Neural crest cell (in vitro differentiated cells): ENCODE data around the gene PDC. TPM values are rescaled to one million over a fixed set of nuclear protein-coding genes. Genes with fewer than 3 reads are reported as not detected.

Source experiments
- DNase-seq: peaks from one replicate; pipeline ENCODE4 v3.0.0; 2021; ENCODE audit warnings: low read depth, mixed read lengths, low spot score
- H3K27ac Mint-ChIP-seq: one replicate; pipeline ENCODE4 v1.8.0; 2021; ENCODE audit warnings: mild to moderate bottlenecking, mixed read lengths; ENCODE audit not compliant: unreplicated experiment
- H3K27me3 Mint-ChIP-seq: 2 replicates; pipeline ENCODE4 v1.8.0; 2021; ENCODE audit warnings: low read depth, mild to moderate bottlenecking, mixed read lengths
- H3K36me3 Mint-ChIP-seq: 2 replicates; pipeline ENCODE4 v1.8.0; 2021; ENCODE audit warnings: low read depth, mild to moderate bottlenecking, mixed read lengths
- H3K4me1 Mint-ChIP-seq: 2 replicates; pipeline ENCODE4 v1.8.0; 2021; ENCODE audit warnings: mixed read lengths
- H3K4me3 Mint-ChIP-seq: one replicate; pipeline ENCODE4 v1.8.0; 2021; ENCODE audit warnings: mild to moderate bottlenecking, mixed read lengths
- H3K9me3 Mint-ChIP-seq: 2 replicates; pipeline ENCODE4 v1.8.0; 2021; ENCODE audit warnings: mixed read lengths
- CTCF ChIP-seq: fragments of 200-600 bp; sonication (generic); conservative IDR thresholded peaks from 2 replicates; pipeline ENCODE4 v1.5.0; 2021; ENCODE audit warnings: antibody characterized with exemption, mild to moderate bottlenecking
- long read RNA-seq: library from polyadenylated mRNA; unstranded; transcript quantifications from one replicate; pipeline ENCODE4 v2.0.0, GENCODE V29; 2020
- total RNA-seq: library from RNA; stranded (reverse); gene quantifications from 2 replicates; pipeline ENCODE4 v1.2.1, GENCODE V29; 2021

The PDC gene
- total RNA-seq: not detected in 2 replicates
- long read RNA-seq: 0 reads

- TF ChIP-seq CTCF: no peak
- Mint-ChIP-seq H3K27me3 (no peaks in the 10 kb centered on the region), H3K4me1 (no peaks in the 10 kb centered on the region), H3K4me3 (no peak within 1 kb of the TSS), H3K36me3 (no peaks in the 10 kb centered on the region), H3K27ac (no peak within 1 kb of the TSS), H3K9me3 (no peaks in the 10 kb centered on the region)
- DNase-seq: no peak
Observed at GRCh38 chr1:186461014-186461413, at the start of gene PDC. Gene PDC, minus strand, starts transcription at chr1:186461114. Its CDS starts 11,655 bp downstream, at chr1:186449459.

DNA sequence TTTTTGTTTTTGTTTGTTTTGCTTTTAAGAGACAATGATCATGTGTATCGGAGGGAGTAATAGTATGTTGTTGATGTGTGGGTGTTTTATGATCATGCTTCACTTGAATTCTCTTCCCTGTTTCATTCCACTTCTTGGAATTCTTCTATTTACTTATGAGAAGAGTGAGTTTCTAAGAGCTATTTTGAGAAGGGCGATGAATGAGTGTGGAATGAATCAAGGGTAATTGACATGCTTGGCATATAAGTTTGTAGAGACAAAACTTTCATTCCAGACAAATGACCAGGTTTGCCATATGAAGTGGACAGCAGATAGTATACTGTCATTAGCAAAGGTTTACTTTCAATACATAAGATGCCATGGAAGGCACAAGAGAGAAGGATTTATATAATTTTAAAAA is 42.3 kb upstream of the PDC start:
- H3K36me3 Mint-ChIP-seq: peaks cover 2% of the 10 kb centered on the region
- H3K9me3 Mint-ChIP-seq: peaks cover 16% of the 10 kb centered on the region
- no peak overlapping the region for H3K27ac Mint-ChIP-seq
- no peak for TF ChIP-seq CTCF
- peaks cover 8% of the 10 kb centered on the region for H3K4me1 Mint-ChIP-seq
- H3K4me3 Mint-ChIP-seq: no peak overlapping the region
- no peak for DNase-seq
- no peaks in the 10 kb centered on the region for H3K27me3 Mint-ChIP-seq

DNA sequence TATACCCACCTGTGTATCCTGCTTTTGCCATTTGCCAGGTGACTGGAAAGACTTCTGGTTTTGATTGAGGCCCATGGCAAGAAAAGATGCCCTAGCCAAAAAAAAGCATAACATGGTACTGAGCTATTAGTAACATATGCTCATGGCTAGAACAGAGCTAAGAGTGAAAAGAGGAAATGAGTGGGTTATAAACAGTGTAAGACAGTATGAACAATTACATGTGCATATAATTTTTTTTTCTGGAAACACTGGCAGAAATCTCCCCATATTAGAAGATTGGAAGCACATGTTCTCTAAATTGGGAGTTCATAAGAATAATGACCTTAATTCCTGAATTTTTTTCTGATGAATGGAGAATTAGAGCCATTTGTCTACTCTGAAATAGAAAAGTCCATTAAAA is 41.2 kb upstream of the PDC start:
- H3K4me1 Mint-ChIP-seq: peaks cover 8% of the 10 kb centered on the region
- H3K9me3 Mint-ChIP-seq: peaks cover 12% of the 10 kb centered on the region
- H3K27me3 Mint-ChIP-seq: no peaks in the 10 kb centered on the region
- DNase-seq: no peak
- no peak for TF ChIP-seq CTCF
- H3K27ac Mint-ChIP-seq: no peak overlapping the region
- peaks cover 2% of the 10 kb centered on the region for H3K36me3 Mint-ChIP-seq
- H3K4me3 Mint-ChIP-seq: no peak overlapping the region

DNA sequence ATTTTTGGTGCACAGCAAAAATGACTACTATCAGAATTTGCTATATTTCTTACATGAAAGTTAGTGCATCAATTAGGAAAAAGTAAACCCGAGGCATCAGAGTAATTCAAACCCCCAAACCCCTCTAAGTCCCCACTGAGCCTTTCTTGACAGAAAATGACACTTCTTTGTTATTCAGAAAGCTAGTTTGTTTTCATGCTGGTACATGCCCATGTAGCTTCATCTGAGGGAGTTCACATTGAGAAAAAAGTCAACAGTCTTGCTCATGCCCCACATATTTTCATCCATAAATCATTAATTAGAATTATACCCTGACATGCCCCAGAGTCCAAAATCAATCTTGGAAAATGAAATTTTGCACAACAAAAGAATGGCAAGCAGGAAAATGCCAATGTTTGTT is 39.9 kb upstream of the PDC start:
- Mint-ChIP-seq H3K4me3 (no peak overlapping the region), H3K27me3 (no peaks in the 10 kb centered on the region), H3K4me1 (peaks cover 8% of the 10 kb centered on the region), H3K9me3 (peaks cover 8% of the 10 kb centered on the region), H3K27ac (no peak overlapping the region), H3K36me3 (no peaks in the 10 kb centered on the region)
- DNase-seq: no peak
- no peak for TF ChIP-seq CTCF

- TF ChIP-seq CTCF: no peak
- DNase-seq: no peak
Observed at GRCh38 chr1:186499571-186499970, 38.7 kb upstream of the PDC start.

More at GRCh38 chr1:186499571-186499970, 38.7 kb upstream of the PDC start:
- no peaks in the 10 kb centered on the region for H3K36me3 Mint-ChIP-seq
- no peak overlapping the region for H3K4me3 Mint-ChIP-seq
- peaks cover 8% of the 10 kb centered on the region for H3K4me1 Mint-ChIP-seq
- H3K27me3 Mint-ChIP-seq: no peaks in the 10 kb centered on the region
- peaks cover 5% of the 10 kb centered on the region for H3K9me3 Mint-ChIP-seq
- no peak overlapping the region for H3K27ac Mint-ChIP-seq
